Measurements from ENCODE around the gene ECE1.

The ECE1 gene

GRCh38 chr1:21325731-21326387, 35.6 kb upstream of the ECE1 start:
- no peak for DNase-seq (ENCODE audit: low spot score)

DNA sequence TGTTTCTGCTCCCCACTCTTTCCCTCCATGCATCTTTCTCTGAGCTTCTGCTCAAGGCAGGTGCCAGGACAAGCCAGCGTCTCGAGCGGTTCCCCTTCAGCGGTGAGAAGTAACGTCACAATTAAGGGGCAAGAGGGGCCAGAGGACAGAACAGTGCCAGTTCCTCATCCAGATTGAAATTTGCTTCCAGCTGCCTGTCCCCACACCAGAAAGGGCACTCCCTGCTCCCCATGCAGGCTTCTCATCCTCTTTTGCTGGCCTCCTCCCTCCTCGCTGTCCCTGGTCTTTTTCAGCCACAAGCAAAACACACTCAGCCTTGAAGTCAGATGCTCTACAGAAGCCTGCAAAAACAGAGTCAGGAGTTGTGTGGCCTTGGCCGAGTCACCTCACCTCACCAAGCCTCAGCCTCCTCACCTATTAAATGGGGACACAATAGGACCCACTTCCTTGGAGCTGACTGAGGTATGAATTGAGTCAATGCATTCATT, 35.0 kb upstream of the ECE1 start:
- DNase-seq (ENCODE audit: low spot score): no peak

GRCh38 chr1:21324368-21325141, 34.3 kb upstream of the ECE1 start:
- no peak for DNase-seq (ENCODE audit: low spot score)

DNA sequence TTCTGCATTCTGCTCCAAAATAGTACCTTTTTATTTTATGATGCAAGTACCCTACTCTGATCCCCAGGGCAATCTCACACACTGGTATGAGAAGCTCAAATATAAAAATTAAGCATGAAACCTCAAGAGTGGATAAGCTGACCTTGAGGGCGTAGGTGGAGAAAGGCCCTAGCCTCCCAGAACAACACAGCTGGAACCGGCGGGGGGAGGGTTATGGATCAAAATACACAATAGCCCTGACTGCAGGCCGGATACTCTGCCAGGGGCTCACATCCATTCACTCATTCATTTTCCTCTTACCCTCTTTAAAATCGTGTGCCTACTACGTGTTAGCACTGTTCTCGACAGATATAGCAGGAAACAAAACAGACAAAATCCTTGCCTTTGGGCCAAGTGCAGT, 32.8 kb upstream of the ECE1 start:
- DNase-seq (ENCODE audit: low spot score): no peak

DNA sequence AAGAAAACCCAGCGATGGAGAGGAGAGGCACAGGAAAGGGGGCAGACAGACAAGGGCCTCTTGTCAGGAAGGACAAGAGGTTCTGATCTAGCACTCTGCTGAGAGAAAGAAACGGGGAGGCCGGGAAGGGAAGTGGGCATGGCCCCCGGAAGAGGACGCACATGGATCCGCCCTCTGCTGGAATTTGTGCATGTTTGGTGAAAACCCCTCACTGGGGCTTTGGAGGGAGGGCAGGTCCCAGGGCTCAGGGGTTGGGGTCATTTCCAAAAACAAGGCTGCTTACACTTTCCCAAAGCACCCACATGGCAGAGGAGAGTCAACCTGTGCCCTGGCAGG, 32.4 kb upstream of the ECE1 start:
- no peak for DNase-seq (ENCODE audit: low spot score)

DNA sequence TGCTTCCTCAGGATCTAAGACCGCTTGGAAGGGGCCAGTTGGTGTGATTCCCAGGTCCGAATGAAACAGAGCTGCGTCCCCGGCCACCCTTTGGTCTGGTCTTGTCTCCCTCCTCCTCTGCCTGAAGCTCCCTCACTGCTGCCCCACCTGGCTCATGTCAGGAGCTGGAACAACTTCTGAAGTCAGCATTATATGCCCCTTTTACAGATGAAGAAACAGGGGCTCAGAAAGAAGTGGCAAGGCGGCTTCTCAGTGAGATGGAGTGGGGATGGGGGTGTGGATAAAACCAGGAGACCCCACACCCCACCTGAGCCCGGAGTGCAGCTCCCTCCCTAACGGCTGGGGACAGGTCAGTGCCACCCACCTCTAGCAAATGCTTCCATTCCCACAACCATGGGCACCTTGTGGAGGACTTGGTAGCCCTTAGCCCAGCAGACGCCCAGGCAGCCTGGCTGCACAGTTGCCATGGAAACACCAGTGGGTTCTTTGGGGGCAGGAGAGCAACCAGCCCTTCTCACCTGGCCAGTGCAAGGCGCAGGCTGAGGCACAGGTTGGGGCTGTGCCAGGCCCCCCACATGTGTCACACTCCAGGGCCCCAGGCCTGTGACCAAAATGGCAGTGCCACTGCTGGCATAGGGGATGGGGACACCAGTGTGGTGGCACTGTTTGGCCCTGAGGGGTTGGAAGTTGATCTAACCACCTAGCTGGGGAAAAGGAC, 31.9 kb upstream of the ECE1 start:
- no peak for DNase-seq (ENCODE audit: low spot score)

- no peak for DNase-seq (ENCODE audit: low spot score)
Observed at GRCh38 chr1:21320410-21321108, 30.3 kb upstream of the ECE1 start.

DNA sequence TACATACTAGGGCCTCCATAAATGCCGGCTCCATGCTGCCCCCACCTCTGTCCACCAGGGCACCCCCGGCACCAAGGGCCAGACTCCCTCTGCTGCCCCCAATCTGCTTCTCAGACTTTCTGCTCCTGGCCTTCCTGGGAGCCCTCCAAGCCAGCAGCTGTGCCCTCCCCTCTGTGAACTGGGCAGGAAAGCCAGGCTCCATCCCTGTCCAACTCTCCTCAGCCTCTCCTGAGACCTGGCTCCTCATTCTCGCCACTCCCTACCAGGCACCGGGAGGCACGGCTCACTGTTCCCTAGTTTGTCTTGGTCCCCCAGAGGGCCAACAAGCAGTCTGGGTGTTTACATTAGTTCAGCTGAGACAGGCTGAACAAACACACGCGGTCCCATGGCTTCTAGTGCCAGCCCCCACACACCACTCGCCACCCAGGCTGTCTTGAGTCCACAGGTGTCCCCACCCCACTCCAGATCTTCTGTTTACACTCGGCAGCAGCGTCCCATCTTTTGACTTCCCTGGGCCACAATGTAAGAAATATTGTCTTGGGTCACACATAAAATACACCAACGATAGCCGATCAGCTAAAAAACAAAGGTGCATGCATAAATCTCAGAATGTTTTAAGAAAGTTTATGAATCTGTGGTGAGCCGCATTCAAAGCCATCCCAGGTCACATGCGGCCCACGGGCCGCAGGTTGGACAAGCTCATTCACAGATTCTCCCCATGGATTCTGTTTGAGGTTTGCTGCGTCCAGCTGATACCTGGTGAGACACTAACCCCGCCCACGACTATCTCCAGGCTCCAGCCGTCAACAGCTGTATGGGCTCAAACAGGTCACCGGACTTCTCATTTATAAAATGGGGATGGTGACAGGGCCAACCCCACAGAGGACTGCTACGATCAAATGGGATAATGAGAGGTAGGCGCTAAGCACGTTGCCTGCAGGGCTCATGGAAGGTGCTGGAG, 29.5 kb upstream of the ECE1 start:
- no peak for DNase-seq (ENCODE audit: low spot score)

GRCh38 chr1:21318714-21319159, 28.5 kb upstream of the ECE1 start:
- DNase-seq (ENCODE audit: low spot score): no peak

GRCh38 chr1:21318057-21318713, 27.9 kb upstream of the ECE1 start:
- DNase-seq (ENCODE audit: low spot score): no peak

GRCh38 chr1:21317690-21318043, 27.4 kb upstream of the ECE1 start:
- DNase-seq (ENCODE audit: low spot score): no peak

- DNase-seq (ENCODE audit: low spot score): no peak
Observed at GRCh38 chr1:21317035-21317689, 26.9 kb upstream of the ECE1 start.

- no peak for DNase-seq (ENCODE audit: low spot score)
Observed at GRCh38 chr1:21314743-21315396, 24.6 kb upstream of the ECE1 start.

- DNase-seq (ENCODE audit: low spot score): no peak
Observed at GRCh38 chr1:21313886-21314721, 23.8 kb upstream of the ECE1 start.

DNA sequence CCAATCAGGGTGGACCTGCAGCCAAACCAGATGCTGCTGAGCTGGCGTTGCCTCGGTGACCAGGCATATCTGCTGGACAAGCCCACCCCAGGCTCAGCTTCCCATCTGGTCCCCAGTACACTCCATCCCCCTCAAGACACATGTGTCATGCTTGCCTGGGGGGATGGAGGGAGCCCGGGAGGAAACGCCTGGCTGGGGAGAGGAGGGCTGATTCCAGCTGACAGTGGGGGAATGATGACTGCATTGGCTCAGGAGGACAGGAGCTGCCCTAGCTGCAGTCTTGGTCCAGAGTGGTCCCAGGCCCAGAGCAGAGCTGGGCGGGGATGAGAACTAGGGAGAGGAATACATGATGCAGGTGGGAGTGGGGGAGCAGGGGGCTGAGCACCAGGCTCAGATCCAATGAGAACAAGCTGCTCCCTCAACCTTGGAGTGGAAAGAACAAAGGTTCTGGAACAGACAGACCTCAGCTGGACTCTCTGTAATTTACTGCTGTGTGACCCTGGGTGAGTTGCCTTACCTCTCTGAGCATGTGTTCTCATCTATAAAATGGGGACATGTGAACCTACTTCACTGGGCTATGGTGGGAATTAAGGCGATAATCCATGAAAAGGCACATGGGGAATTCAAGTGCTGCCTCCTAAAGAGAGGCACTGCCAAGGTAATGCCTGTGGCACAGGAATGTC, 23.1 kb upstream of the ECE1 start:
- DNase-seq (ENCODE audit: low spot score): no peak

DNA sequence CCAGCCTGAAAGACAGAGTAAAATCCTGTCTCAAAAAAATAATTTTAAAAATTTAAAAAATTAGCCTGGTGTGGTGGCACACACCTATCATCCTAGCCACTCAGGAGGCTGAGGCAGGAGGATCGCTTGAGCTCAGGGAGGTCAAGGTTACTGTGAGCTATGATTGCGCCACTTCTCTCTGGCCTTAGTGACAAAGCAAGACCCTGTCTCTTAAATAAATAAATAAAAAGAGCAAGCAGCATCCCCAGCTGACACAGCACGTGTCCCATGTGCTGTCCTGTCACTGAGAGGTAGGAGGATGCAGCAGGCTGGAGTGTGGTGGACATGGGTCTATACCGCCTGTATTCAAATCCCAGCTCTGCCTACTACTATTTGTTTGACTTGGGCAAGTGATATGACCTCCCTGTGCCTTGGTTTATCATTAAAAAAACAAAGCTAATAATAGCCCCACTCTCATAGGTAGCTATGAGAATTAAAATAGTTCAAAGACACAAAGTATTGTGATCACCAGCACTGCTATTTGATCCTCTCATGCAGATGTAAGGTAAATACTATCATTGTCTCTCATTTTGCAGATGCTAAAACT, 22.2 kb upstream of the ECE1 start:
- DNase-seq (ENCODE audit: low spot score): no peak

DNA sequence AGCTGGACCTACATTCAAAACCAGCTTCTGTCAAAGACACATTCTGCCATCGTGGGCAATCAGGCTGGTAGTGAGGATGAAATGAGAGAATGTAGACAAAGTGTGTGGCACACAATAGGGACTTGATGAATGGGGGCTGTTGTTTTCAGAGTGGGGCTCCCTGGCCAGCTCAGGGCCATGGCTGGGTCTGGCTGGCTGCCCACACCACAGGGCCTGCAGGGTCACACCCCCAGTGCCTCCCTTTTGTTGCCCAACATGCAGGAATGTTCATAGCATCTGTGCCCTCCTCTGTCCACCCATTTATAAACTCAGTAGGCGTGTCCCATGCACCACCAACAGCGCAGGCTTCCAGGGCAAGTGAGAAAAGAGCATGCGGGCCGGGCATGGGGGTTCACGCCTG, 20.8 kb upstream of the ECE1 start:
- DNase-seq (ENCODE audit: low spot score): no peak

All from cerebellar cortex (tissue), 1 donor.